T-helper 22 cell (primary cell): ENCODE measurements around the gene LRP8.

Source experiments
- DNase-seq: peaks from one replicate; pipeline ENCODE4 v3.0.0-alpha.2; 2020; ENCODE audit warnings: low read depth

The LRP8 gene

GRCh38 chr1:53359225-53359933, 31.5 kb upstream of the LRP8 start:
- DNase-seq, result no peak

- DNase-seq, result no peak
Observed at GRCh38 chr1:53356637-53357036, 28.8 kb upstream of the LRP8 start.

- no peak for DNase-seq
Observed at GRCh38 chr1:53354119-53354518, 26.2 kb upstream of the LRP8 start.

GRCh38 chr1:53352561-53352960, 24.7 kb upstream of the LRP8 start:
- no peak for DNase-seq

- DNase-seq, result no peak
Observed at GRCh38 chr1:53350853-53351767, 23.2 kb upstream of the LRP8 start.

GRCh38 chr1:53349968-53350852, 22.3 kb upstream of the LRP8 start:
- DNase-seq, result no peak

GRCh38 chr1:53349369-53349835, 21.5 kb upstream of the LRP8 start:
- no peak for DNase-seq

- DNase-seq, result no peak
Observed at GRCh38 chr1:53348486-53349368, 20.9 kb upstream of the LRP8 start.

- no peak for DNase-seq
Observed at GRCh38 chr1:53346814-53347176, 18.9 kb upstream of the LRP8 start.

- DNase-seq, result no peak
Observed at GRCh38 chr1:53345996-53346813, 18.3 kb upstream of the LRP8 start.

- no peak for DNase-seq
Observed at GRCh38 chr1:53344921-53345838, 17.3 kb upstream of the LRP8 start.

- no peak for DNase-seq
Observed at GRCh38 chr1:53343831-53344668, 16.2 kb upstream of the LRP8 start.

GRCh38 chr1:53342735-53343470, 15.0 kb upstream of the LRP8 start:
- no peak for DNase-seq

GRCh38 chr1:53341961-53342707, 14.3 kb upstream of the LRP8 start:
- DNase-seq, result no peak

GRCh38 chr1:53341521-53341895, 13.6 kb upstream of the LRP8 start:
- no peak for DNase-seq

- no peak for DNase-seq
Observed at GRCh38 chr1:53340660-53341520, 13.0 kb upstream of the LRP8 start.
